H9 (cell line): ENCODE results near the gene CNDP2. TPM values are rescaled to one million over a fixed set of nuclear protein-coding genes. Genes with fewer than 3 reads are reported as not detected.

Experiments
- DNase-seq: peaks from one replicate; pipeline ENCODE4 v3.0.0-alpha.2; 2017
- H2AFZ ChIP-seq: one replicate; pipeline ENCODE4 v1.6.1; 2013; ENCODE audit warnings: mild to moderate bottlenecking, low read length, control low read depth, moderate library complexity
- H2AK5ac ChIP-seq: 2 replicates; pipeline ENCODE4 v1.6.1; 2013; ENCODE audit warnings: low read length, control low read depth, mixed read lengths; ENCODE audit not compliant: insufficient read length
- H2BK120ac ChIP-seq: one replicate; pipeline ENCODE4 v1.6.1; 2013; ENCODE audit warnings: low read depth, mild to moderate bottlenecking, low read length, control low read depth, inconsistent platforms; ENCODE audit not compliant: poor library complexity, severe bottlenecking
- H2BK12ac ChIP-seq: 2 replicates; pipeline ENCODE4 v1.6.1; 2013; ENCODE audit warnings: low read length, control low read depth, mixed read lengths, low read depth; ENCODE audit not compliant: insufficient read length
- H2BK15ac ChIP-seq: 2 replicates; pipeline ENCODE4 v1.6.1; 2013; ENCODE audit warnings: low read depth, low read length, control low read depth
- H2BK20ac ChIP-seq: one replicate; pipeline ENCODE4 v1.6.1; 2013; ENCODE audit warnings: low read depth, mild to moderate bottlenecking, low read length, control low read depth, inconsistent platforms; ENCODE audit not compliant: poor library complexity, severe bottlenecking
- H2BK5ac ChIP-seq: 2 replicates; pipeline ENCODE4 v1.6.1; 2013; ENCODE audit warnings: low read length, control low read depth, mixed read lengths; ENCODE audit not compliant: insufficient read length
- H3K14ac ChIP-seq: 2 replicates; pipeline ENCODE4 v1.6.1; 2013; ENCODE audit warnings: low read length, control low read depth; ENCODE audit not compliant: insufficient read depth
- H3K18ac ChIP-seq: 2 replicates; pipeline ENCODE4 v1.6.1; 2013; ENCODE audit warnings: low read depth, mild to moderate bottlenecking, mixed read lengths, low read length, control low read depth; ENCODE audit not compliant: insufficient read length
- H3K23ac ChIP-seq: 2 replicates; pipeline ENCODE4 v1.6.1; 2013; ENCODE audit warnings: low read length, control low read depth, mixed read lengths, low read depth; ENCODE audit not compliant: insufficient read length
- H3K23me2 ChIP-seq: 2 replicates; pipeline ENCODE4 v1.6.1; 2013; ENCODE audit warnings: low read depth, mild to moderate bottlenecking, mixed read lengths, low read length, control low read depth; ENCODE audit not compliant: insufficient read length, poor library complexity, severe bottlenecking
- H3K27ac ChIP-seq: 2 replicates; pipeline ENCODE4 v1.5.1; 2013; ENCODE audit warnings: low read length, control low read depth, mixed read lengths, low read depth; ENCODE audit not compliant: insufficient read length
- H3K27me3 ChIP-seq: 2 replicates; pipeline ENCODE4 v1.6.1; 2013; ENCODE audit warnings: low read length, control low read depth, inconsistent platforms; ENCODE audit not compliant: insufficient read depth
- H3K4ac ChIP-seq: 2 replicates; pipeline ENCODE4 v1.6.1; 2013; ENCODE audit warnings: low read depth, mild to moderate bottlenecking, control low read depth, inconsistent platforms, low read length, moderate library complexity
- H3K4me1 ChIP-seq: 2 replicates; pipeline ENCODE4 v1.6.1; 2013; ENCODE audit warnings: low read length, control low read depth, inconsistent platforms; ENCODE audit not compliant: insufficient read depth
- H3K4me2 ChIP-seq: 2 replicates; pipeline ENCODE4 v1.6.1; 2013; ENCODE audit warnings: low read length, control low read depth, mixed read lengths; ENCODE audit not compliant: insufficient read length, insufficient read depth
- H3K56ac ChIP-seq: 2 replicates; pipeline ENCODE4 v1.6.1; 2013; ENCODE audit warnings: low read depth, mild to moderate bottlenecking, mixed read lengths, low read length, control low read depth; ENCODE audit not compliant: insufficient read length
- H3K79me1 ChIP-seq: 2 replicates; pipeline ENCODE4 v1.6.1; 2013; ENCODE audit warnings: low read depth, mild to moderate bottlenecking, moderate library complexity, low read length, control low read depth, inconsistent platforms; ENCODE audit not compliant: insufficient read depth, poor library complexity, severe bottlenecking
- H3K79me2 ChIP-seq: 2 replicates; pipeline ENCODE4 v1.6.1; 2013; ENCODE audit warnings: low read length, control low read depth, inconsistent platforms; ENCODE audit not compliant: insufficient read depth
- H3K9ac ChIP-seq: 2 replicates; pipeline ENCODE4 v1.6.1; 2013; ENCODE audit warnings: low read length, control low read depth, mixed read lengths; ENCODE audit not compliant: insufficient read length; ENCODE audit errors: extremely low read depth
- H3K9me3 ChIP-seq: one replicate; pipeline ENCODE4 v1.6.1; 2013; ENCODE audit warnings: low read depth, low read length, inconsistent platforms; ENCODE audit not compliant: control insufficient read depth
- H3T11ph ChIP-seq: one replicate; pipeline ENCODE4 v1.6.1; 2013; ENCODE audit warnings: mild to moderate bottlenecking, low read length, control low read depth, inconsistent platforms
- H4K20me1 ChIP-seq: one replicate; pipeline ENCODE4 v1.6.1; 2013; ENCODE audit not compliant: control insufficient read depth, insufficient read length, insufficient read depth
- H4K5ac ChIP-seq: 2 replicates; pipeline ENCODE4 v1.6.1; 2013; ENCODE audit warnings: low read depth, mild to moderate bottlenecking, mixed read lengths, low read length, control low read depth; ENCODE audit not compliant: insufficient read length
- H4K8ac ChIP-seq: replicated peaks from 2 replicates; pipeline ENCODE4 v1.6.1; 2013; ENCODE audit warnings: low read length, control low read depth, mixed read lengths, low read depth; ENCODE audit not compliant: insufficient read length
- H4K91ac ChIP-seq: 2 replicates; pipeline ENCODE4 v1.6.1; 2013; ENCODE audit warnings: low read depth, mild to moderate bottlenecking, moderate library complexity, mixed read lengths, low read length, control low read depth; ENCODE audit not compliant: insufficient read length
- H3K27ac Mint-ChIP-seq, 3 experiments: 2 replicates in 2 of 3; 3 replicates in 1 of 3; pipeline ENCODE4 v1.8.0; 2020 to 2021; ENCODE audit warnings: mixed read lengths in 3 of 3, mild to moderate bottlenecking in 1 of 3, moderate library complexity in 1 of 3
- H3K27me3 Mint-ChIP-seq: 2 replicates; pipeline ENCODE4 v1.8.0; 2021; ENCODE audit warnings: low read depth, mild to moderate bottlenecking, moderate library complexity, mixed read lengths
- H3K36me3 Mint-ChIP-seq, 3 experiments: 2 replicates in 2 of 3; 3 replicates in 1 of 3; pipeline ENCODE4 v1.8.0; 2020 to 2021; ENCODE audit warnings: low read depth in 3 of 3, mixed read lengths in 3 of 3; ENCODE audit not compliant: insufficient read depth in 1 of 3
- H3K4me1 Mint-ChIP-seq, 2 experiments: 2 replicates each; pipeline ENCODE4 v1.8.0; 2020; ENCODE audit warnings: mixed read lengths in 2 of 2
- H3K4me3 Mint-ChIP-seq, 2 experiments: 2 replicates in 1 of 2; 3 replicates in 1 of 2; pipeline ENCODE4 v1.8.0; 2020 to 2021; ENCODE audit warnings: mild to moderate bottlenecking in 2 of 2, mixed read lengths in 2 of 2, moderate library complexity in 1 of 2
- H3K9me3 Mint-ChIP-seq, 2 experiments: 2 replicates in 1 of 2; 3 replicates in 1 of 2; pipeline ENCODE4 v1.8.0; 2020; ENCODE audit warnings: mild to moderate bottlenecking in 2 of 2, mixed read lengths in 2 of 2, moderate library complexity in 1 of 2
- WGBS: extraction: QIAGEN DNeasy Blood & Tissue Kit; methylation state at CpG from one replicate; pipeline ENCODE4 v1.1.7; 2013; ENCODE audit warnings: missing lambda C conversion rate, low lambda C conversion rate, mixed read lengths; ENCODE audit not compliant: insufficient read length; ENCODE audit errors: extremely low coverage; 5-methylcytosine and 5-hydroxymethylcytosine counted together
- total RNA-seq: library from RNA; stranded (reverse); gene quantifications from 2 replicates; pipeline ENCODE4 v1.2.1, GENCODE V29; 2021
- TF ChIP-seq, protein P1 (sequence below): fragments of 200-600 bp; sonication (generic); conservative IDR thresholded peaks from 3 replicates; pipeline ENCODE4 v1.8.0; 2021; ENCODE audit warnings: antibody characterized with exemption, mild to moderate bottlenecking

CNDP2 gene
- total RNA-seq, 1 experiment from 2014 or later = 212 TPM

- H4K8ac ChIP-seq = no peak overlapping the region
- H3K79me2 ChIP-seq = no peaks in the 10 kb centered on the region
- H2BK15ac ChIP-seq = no peak overlapping the region
- H3K4me3 Mint-ChIP-seq = no peak overlapping the region
- H3K27ac ChIP-seq = no peak overlapping the region
- H3K4me1 ChIP-seq = no peaks in the 10 kb centered on the region
- no peak overlapping the region for H3K56ac ChIP-seq
- no peak overlapping the region for H4K91ac ChIP-seq
- H3K4me1 Mint-ChIP-seq = 0 out of 4 replicates have a peak, but pooled peaks cover 0 to 3% of the 10 kb centered on the region in 2 experiments
- H3K27me3 Mint-ChIP-seq = peaks cover 15% of the 10 kb centered on the region
- no CpG with 5 or more reads among the region's 12 CpGs for WGBS
- H3K23me2 ChIP-seq = peaks cover 2% of the 10 kb centered on the region
- H3K9ac ChIP-seq = no peak overlapping the region
- no peak overlapping the region for H2BK120ac ChIP-seq
- H3K4me2 ChIP-seq = no peak overlapping the region
- TF ChIP-seq, protein P1, sequence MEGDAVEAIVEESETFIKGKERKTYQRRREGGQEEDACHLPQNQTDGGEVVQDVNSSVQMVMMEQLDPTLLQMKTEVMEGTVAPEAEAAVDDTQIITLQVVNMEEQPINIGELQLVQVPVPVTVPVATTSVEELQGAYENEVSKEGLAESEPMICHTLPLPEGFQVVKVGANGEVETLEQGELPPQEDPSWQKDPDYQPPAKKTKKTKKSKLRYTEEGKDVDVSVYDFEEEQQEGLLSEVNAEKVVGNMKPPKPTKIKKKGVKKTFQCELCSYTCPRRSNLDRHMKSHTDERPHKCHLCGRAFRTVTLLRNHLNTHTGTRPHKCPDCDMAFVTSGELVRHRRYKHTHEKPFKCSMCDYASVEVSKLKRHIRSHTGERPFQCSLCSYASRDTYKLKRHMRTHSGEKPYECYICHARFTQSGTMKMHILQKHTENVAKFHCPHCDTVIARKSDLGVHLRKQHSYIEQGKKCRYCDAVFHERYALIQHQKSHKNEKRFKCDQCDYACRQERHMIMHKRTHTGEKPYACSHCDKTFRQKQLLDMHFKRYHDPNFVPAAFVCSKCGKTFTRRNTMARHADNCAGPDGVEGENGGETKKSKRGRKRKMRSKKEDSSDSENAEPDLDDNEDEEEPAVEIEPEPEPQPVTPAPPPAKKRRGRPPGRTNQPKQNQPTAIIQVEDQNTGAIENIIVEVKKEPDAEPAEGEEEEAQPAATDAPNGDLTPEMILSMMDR = no peak
- no peak overlapping the region for H3K23ac ChIP-seq
- H3K36me3 Mint-ChIP-seq = no peaks in the 10 kb centered on the region; a peak in 2 of 7 replicates
- no peak overlapping the region for H2AFZ ChIP-seq
- no peak overlapping the region for H4K5ac ChIP-seq
- no peak overlapping the region for H2BK20ac ChIP-seq
- H3K27ac Mint-ChIP-seq = peak overlapping the region in 1 of 3 experiments; percentile 68; a peak in 2 of 7 replicates
- H3K9me3 ChIP-seq = no peaks in the 10 kb centered on the region
- H2BK5ac ChIP-seq = no peak overlapping the region
- no peaks in the 10 kb centered on the region for H4K20me1 ChIP-seq
- H3K18ac ChIP-seq = no peak overlapping the region
- no peak overlapping the region for H2AK5ac ChIP-seq
- H3K79me1 ChIP-seq = no peaks in the 10 kb centered on the region
- peaks cover 5 to 10% of the 10 kb centered on the region in 2 experiments; a peak in 4 of 5 replicates for H3K9me3 Mint-ChIP-seq
- H2BK12ac ChIP-seq = no peak overlapping the region
- no peak overlapping the region for H3T11ph ChIP-seq
- no peaks in the 10 kb centered on the region for H3K27me3 ChIP-seq
- H3K14ac ChIP-seq = no peak overlapping the region
- DNase-seq = peak; percentile 35
- no peak overlapping the region for H3K4ac ChIP-seq
Observed at GRCh38 chr18:74533666-74534065, 37.5 kb downstream of the CNDP2 start.
